ENCODE measurements around the gene IMP3.
"Not testable (repeated sequence)": the region's sequence is repeated elsewhere in the genome, so short reads cannot be mapped to it uniquely, and the experiment has no call there.

Gene IMP3

DNA sequence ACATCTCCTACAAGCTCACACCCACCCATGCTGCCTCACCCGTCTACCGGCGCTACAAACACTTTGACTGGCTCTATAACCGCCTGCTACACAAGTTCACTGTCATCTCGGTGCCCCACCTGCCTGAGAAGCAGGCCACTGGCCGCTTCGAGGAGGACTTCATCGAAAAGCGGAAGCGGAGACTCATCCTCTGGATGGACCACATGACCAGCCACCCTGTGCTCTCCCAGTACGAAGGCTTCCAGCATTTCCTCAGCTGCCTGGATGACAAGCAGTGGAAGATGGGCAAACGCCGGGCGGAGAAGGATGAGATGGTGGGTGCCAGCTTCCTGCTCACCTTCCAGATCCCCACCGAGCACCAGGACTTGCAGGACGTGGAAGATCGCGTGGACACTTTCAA lies 9.8 kb upstream of the IMP3 start:
- DNase-seq = no peak

DNA sequence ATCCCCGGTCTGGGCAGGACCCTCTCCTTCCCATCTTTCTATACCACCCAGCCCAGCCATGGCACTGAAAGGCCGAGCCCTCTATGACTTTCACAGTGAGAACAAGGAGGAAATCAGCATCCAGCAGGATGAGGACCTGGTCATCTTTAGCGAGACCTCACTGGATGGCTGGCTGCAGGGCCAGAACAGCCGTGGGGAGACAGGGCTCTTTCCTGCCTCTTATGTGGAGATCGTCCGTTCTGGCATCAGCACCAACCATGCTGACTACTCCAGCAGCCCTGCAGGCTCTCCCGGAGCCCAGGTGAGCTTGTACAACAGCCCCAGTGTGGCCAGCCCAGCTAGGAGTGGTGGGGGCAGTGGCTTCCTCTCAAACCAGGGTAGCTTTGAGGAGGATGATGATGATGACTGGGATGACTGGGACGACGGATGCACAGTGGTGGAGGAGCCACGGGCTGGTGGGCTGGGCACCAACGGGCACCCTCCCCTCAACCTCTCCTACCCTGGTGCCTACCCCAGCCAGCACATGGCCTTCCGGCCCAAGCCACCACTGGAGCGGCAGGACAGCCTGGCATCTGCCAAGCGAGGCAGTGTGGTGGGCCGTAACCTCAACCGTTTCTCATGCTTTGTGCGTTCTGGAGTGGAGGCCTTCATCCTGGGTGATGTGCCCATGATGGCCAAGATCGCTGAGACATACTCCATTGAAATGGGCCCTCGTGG lies 9.2 kb upstream of the IMP3 start:
- no peak for DNase-seq

GRCh38 chr15:75648156-75649000 lies 8.4 kb upstream of the IMP3 start:
- DNase-seq = no peak

DNA sequence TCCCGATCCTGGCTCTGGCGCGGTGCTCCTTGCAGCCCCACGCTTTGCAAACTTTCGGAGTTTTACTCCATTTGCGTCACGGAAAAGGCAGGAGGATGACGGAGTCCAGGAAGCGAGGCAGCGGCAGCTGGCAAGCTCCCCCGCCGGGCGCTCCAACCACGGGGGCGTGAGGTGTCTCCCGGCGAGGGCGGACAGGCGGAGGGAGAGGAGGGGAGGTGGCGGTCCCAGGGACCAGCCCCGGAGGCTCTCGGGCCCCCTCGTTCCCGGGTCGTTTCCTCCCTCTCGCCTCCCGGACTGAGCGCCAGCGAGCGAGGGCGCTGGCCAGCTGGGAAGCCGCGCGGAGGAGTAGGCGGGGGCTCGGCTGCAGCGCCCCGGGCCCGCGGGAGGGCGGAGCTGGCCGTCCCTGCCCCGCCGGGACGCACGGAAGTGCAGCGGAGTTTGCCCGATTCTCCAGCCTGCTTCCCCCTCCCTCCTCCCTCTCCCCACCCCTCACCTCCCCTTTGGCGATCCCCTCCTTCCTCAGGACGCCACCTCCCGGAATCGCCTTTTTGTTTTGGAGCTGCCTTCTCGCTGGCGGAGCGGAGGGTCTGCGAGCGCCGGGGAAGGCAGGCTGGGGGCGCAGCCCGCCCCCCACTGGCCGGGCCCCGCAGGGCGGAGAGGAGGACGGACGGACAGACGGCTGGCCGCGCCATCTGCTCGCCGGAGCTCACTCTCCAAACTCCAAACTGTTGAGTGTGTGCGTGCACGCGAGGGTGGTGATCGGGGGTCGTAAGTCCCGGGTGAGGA lies 7.5 kb upstream of the IMP3 start, which contains the start of gene SNX33:
Gene SNX33 (plus strand): TSS at position 543 of the 786 bp plus-strand sequence. CDS start 1,191 bp downstream, outside the sequence.
- peak; percentile 73 for DNase-seq

- DNase-seq = no peak
Measured at GRCh38 chr15:75646944-75647364, 6.9 kb upstream of the IMP3 start.

GRCh38 chr15:75646112-75646943 lies 6.3 kb upstream of the IMP3 start:
- DNase-seq = no peak

- DNase-seq = no peak
Measured at GRCh38 chr15:75644376-75644775, 4.4 kb upstream of the IMP3 start.

DNA sequence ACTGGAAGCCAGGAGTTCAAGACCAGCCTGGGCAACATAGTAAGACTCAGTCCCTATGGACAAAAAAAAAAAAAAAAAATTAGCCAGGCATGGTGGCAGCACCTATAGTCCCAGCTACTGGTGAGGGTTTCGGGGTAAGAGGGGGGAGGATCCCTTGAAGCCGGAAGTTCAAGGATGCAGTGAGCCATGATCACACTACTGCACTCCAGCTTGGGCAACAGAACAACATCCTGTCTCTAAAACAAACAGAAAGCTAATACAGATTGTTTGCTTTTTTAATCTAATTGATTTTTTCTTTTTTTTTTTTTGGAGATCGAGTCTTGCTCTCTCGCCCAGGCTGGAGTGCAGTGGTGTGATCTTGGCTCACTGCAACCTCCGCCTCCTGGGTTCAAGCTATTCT lies 1.6 kb upstream of the IMP3 start:
- no peak for DNase-seq

DNA sequence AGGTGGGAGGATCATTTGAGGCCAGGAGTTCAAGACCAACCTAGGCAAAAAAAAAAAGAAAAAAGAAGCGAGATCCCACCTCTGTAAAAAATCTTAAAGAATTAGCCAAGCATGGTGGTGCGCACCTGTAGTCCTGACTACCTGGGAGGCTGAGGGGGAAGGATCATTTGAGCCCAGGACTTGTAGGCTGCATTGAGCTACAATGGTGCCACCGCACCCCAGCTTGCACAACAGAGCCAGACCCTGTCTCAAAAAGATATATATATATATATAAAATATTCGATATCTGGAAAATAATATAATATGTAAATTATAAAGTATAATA lies 1.1 kb upstream of the IMP3 start:
- no peak for DNase-seq

GRCh38 chr15:75640483-75641178 lies 607 bp upstream of the IMP3 start:
- DNase-seq = peak; percentile 32

DNA sequence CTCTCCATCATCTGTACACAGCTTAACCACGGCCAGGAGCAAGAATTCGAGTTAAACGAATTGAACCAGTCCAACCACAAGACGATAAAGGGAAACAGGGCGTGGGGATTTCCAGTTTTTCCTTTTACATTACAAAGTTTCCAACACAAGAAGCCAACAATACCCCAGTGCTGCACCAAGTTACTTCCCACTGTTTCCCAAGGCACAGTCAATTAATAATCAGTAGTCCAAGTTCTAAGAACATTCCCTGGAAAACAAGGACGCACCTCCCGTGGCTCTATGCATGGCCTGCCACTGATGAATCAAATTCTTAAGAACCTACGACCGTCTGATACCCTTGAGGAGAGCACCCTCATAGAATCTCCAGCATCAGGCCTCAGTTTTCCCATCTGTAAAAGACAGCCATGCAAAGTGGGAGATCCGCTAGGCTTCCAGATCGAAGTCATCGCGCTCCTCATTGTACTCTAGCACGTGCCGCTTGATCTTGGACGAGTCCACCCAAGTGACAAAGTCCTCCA lies 774 bp downstream of the IMP3 start:
- DNase-seq = peak; percentile 58

DNA sequence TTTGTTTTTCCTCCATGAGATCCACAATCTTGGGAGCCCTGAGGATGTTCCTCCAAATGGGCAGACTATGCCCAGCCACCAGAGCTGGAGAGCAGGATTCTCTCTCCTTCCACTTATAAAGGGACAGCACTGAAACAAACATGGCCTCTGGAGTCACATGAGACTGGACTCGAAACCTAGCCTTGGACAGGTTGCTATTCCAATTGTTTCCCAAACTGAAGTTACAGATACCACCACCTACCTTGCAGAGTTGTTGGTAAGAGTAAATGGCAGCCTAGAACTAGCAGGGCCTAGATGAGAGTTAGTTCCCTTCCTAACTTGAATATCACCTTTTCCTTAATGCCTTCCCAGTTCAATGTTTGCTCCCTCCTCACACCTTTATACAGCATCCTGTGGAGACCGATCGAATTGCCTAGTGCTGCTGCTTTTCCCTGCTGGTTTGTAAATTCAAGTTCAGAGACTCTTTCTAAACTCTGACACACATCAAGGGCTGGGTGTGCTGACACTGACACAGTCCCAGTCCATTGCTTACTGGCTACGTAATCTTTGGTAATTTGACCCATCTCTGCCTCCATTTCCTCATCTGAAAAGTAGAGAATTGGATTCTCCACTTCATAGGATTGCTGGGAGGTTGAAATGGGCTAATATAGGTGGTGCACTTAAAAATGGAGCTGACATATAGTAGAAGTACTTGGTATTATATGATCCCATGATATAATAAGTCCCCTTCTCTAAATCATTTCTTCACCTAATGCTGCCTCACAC lies 2.6 kb downstream of the IMP3 start:
- no peak for DNase-seq

- no peak for DNase-seq
Measured at GRCh38 chr15:75636026-75636425, 4.0 kb downstream of the IMP3 start.

DNA sequence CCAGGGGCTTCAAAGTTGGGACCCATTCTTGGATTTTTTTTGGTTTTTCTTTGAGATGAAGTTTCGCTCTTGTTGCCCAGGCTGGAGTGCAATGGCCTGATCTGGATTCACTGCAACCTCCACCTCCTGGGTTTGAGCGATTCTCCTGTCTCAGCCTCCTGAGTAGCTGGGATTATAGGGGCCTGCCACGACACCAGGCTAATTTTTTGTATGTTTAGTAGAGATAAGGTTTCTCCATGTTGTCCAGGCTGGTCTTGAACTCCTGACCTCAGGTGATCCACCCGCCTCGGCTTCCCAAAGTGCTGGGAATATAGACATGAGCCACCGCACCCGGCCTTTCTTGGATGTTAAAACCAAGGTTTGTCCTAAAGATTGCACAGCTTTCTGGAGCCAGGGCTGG lies 6.1 kb downstream of the IMP3 start:
- not testable (repeated sequence) for DNase-seq

- DNase-seq = no peak
Measured at GRCh38 chr15:75631935-75632334, 8.1 kb downstream of the IMP3 start.

- DNase-seq = peak; percentile 93
Measured at GRCh38 chr15:75625542-75626347, 14.3 kb downstream of the IMP3 start, which contains the start of gene SNUPN. Gene SNUPN, minus strand, starts transcription at chr15:75625725. Its CDS starts 4,674 bp downstream, at chr15:75621051.

- DNase-seq = no peak
Measured at GRCh38 chr15:75622505-75622904, 17.5 kb downstream of the IMP3 start.

GRCh38 chr15:75620841-75621391 lies 19.1 kb downstream of the IMP3 start:
- DNase-seq = peak; percentile 69

- peak; percentile 63 for DNase-seq
Measured at GRCh38 chr15:75620058-75620820, 19.8 kb downstream of the IMP3 start.

All from inflammatory macrophage treated with lipopolysaccharide for 4 hours (primary cell).